ENCODE data around the gene PARP3. TPM values are rescaled to one million over a fixed set of nuclear protein-coding genes. Genes with fewer than 3 reads are reported as not detected.
A peak's percentile ranks its signal among the peaks of the same experiment; 100 is the strongest.

Gene PARP3
- total RNA-seq, 4 donors from 2014 or later, result 5.1 to 22.4 (median 11.4) TPM

DNA sequence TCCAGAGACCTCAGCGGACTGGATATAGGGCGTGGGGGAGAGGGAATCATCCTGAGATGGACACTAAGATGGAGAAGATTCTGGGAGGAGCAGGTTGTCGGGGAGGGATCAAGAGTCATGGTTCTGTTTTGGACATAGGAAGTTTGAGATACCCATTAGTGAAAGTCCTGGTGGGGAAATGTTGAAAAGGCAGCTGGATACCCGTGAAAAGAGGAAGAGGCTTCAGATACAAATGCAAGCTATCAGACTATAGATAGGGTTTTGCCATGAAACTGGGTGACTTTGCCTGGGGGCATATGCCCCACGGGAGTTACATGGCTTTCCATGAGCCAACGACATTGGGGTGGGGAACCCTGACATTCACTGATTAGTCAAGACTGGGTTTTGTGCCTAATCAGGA, 11.9 kb downstream of the PARP3 start:
- TF ChIP-seq POLR2A (IDR thresholded peaks at IDR 0.05), result no peak
- TF ChIP-seq, protein P1, sequence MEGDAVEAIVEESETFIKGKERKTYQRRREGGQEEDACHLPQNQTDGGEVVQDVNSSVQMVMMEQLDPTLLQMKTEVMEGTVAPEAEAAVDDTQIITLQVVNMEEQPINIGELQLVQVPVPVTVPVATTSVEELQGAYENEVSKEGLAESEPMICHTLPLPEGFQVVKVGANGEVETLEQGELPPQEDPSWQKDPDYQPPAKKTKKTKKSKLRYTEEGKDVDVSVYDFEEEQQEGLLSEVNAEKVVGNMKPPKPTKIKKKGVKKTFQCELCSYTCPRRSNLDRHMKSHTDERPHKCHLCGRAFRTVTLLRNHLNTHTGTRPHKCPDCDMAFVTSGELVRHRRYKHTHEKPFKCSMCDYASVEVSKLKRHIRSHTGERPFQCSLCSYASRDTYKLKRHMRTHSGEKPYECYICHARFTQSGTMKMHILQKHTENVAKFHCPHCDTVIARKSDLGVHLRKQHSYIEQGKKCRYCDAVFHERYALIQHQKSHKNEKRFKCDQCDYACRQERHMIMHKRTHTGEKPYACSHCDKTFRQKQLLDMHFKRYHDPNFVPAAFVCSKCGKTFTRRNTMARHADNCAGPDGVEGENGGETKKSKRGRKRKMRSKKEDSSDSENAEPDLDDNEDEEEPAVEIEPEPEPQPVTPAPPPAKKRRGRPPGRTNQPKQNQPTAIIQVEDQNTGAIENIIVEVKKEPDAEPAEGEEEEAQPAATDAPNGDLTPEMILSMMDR (IDR thresholded peaks at IDR 0.05), result no peak
- Histone ChIP-seq H3K27ac (no peak overlapping the region), H3K27me3 (no peaks in the 10 kb centered on the region), H3K4me1 (no peaks in the 10 kb centered on the region), H3K9me3 (no peaks in the 10 kb centered on the region), H3K36me3 (no peaks in the 10 kb centered on the region), H3K4me3 (no peak overlapping the region)
- DNase-seq, result no peak
- intact Hi-C loops (cut with DNase I; ENCODE audit: low total_unique reads), result no loop called here

DNA sequence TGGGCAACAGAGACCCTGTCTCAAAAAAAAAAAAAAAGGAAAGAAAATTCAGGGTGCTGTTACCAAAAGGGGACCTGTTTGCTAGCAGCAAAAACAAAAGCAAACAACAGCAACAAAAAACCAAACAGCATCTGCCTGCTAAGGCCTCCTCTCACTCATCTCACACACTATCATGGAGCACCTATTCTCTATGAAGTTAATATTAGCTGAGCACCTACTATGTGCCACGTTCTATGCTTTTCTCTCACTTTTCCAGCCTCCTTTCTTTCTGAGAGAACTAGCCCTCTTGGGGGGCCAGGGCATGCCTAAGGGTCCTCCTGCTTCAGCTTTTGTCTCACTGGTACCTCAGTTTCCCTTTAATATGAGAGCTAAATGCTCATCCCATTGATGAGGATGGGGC, 12.6 kb downstream of the PARP3 start:
- no peak for DNase-seq
- intact Hi-C loops (cut with DNase I; ENCODE audit: low total_unique reads), result no loop called here
- H3K27ac ChIP-seq, result no peak overlapping the region
- H3K36me3 ChIP-seq, result no peaks in the 10 kb centered on the region
- H3K27me3 ChIP-seq, result no peaks in the 10 kb centered on the region
- no peaks in the 10 kb centered on the region for H3K4me1 ChIP-seq
- H3K9me3 ChIP-seq, result no peaks in the 10 kb centered on the region
- H3K4me3 ChIP-seq, result no peak overlapping the region
- TF ChIP-seq, protein P1 (IDR thresholded peaks at IDR 0.05), result no peak
- TF ChIP-seq POLR2A (IDR thresholded peaks at IDR 0.05), result no peak

DNA sequence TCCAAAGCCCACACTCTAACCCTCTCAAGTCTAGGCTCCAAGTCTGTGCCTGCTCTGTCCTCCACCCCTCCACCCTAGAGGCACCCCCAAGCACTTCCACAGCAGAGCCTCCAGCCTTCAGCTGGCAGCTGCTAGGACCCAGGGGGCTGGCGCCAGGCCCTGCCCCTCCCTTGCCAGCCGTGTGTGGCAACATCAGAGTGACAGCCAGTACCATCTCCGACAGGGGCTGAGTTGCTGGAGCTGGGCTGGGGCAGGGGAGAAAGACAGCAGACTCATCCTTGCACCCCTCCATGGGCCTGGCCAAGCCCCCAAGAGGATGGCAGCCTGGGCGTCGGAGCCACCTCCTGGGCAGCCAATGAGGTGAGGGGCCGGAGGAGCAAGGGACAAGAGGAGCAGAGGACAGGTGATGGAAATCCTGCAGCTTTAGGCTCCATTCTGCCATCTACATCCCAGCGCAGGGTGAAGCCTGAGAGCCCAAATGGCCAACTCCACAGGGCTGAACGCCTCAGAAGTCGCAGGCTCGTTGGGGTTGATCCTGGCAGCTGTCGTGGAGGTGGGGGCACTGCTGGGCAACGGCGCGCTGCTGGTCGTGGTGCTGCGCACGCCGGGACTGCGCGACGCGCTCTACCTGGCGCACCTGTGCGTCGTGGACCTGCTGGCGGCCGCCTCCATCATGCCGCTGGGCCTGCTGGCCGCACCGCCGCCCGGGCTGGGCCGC, 13.2 kb downstream of the PARP3 start, which contains the start of gene GPR62:
TSS of gene GPR62 (plus strand) at position 207 of the 718 bp plus-strand sequence. CDS start at position 479, 272 bp downstream.
- Histone ChIP-seq H3K27ac (peak within 1 kb of the TSS; percentile 47 to 79), H3K36me3 (no peaks in the 10 kb centered on the region), H3K4me3 (peak within 1 kb of the TSS in 1 of 2 donors; percentile 40), H3K9me3 (no peaks in the 10 kb centered on the region), H3K27me3 (no peaks in the 10 kb centered on the region), H3K4me1 (no peaks in the 10 kb centered on the region)
- no peak for DNase-seq
- TF ChIP-seq POLR2A (IDR thresholded peaks at IDR 0.05), result no peak
- TF ChIP-seq, protein P1 (IDR thresholded peaks at IDR 0.05), result no peak
- intact Hi-C loops (cut with DNase I; ENCODE audit: low total_unique reads), result no loop called here

DNA sequence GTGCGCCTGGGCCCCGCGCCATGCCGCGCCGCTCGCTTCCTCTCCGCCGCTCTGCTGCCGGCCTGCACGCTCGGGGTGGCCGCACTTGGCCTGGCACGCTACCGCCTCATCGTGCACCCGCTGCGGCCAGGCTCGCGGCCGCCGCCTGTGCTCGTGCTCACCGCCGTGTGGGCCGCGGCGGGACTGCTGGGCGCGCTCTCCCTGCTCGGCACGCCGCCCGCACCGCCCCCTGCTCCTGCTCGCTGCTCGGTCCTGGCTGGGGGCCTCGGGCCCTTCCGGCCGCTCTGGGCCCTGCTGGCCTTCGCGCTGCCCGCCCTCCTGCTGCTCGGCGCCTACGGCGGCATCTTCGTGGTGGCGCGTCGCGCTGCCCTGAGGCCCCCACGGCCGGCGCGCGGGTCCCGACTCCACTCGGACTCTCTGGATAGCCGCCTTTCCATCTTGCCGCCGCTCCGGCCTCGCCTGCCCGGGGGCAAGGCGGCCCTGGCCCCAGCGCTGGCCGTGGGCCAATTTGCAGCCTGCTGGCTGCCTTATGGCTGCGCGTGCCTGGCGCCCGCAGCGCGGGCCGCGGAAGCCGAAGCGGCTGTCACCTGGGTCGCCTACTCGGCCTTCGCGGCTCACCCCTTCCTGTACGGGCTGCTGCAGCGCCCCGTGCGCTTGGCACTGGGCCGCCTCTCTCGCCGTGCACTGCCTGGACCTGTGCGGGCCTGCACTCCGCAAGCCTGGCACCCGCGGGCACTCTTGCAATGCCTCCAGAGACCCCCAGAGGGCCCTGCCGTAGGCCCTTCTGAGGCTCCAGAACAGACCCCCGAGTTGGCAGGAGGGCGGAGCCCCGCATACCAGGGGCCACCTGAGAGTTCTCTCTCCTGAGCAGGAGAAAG, 14.0 kb downstream of the PARP3 start:
- H3K4me3 ChIP-seq, result peak overlapping the region in 1 of 2 donors; percentile 40
- H3K27me3 ChIP-seq, result no peaks in the 10 kb centered on the region
- no peaks in the 10 kb centered on the region for H3K4me1 ChIP-seq
- intact Hi-C loops (cut with DNase I; ENCODE audit: low total_unique reads), result no loop called here
- H3K27ac ChIP-seq, result peak overlapping the region; percentile 47 to 79
- peak; percentile 53 to 69 for DNase-seq
- H3K9me3 ChIP-seq, result no peaks in the 10 kb centered on the region
- no peaks in the 10 kb centered on the region for H3K36me3 ChIP-seq
- no peak for TF ChIP-seq POLR2A (IDR thresholded peaks at IDR 0.05)
- TF ChIP-seq, protein P1 (IDR thresholded peaks at IDR 0.05), result peak in 3 of 4 experiments; percentile 35 to 68 (median 51)

Data from uterus (tissue), 4 donors.